ENCODE data around the gene PML.

DNA sequence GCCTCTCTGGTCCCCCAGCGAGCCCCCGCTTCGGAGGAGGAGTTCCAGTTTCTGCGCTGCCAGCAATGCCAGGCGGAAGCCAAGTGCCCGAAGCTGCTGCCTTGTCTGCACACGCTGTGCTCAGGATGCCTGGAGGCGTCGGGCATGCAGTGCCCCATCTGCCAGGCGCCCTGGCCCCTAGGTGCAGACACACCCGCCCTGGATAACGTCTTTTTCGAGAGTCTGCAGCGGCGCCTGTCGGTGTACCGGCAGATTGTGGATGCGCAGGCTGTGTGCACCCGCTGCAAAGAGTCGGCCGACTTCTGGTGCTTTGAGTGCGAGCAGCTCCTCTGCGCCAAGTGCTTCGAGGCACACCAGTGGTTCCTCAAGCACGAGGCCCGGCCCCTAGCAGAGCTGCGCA is 3.5 kb downstream of the PML start:
- TF ChIP-seq, protein P1, sequence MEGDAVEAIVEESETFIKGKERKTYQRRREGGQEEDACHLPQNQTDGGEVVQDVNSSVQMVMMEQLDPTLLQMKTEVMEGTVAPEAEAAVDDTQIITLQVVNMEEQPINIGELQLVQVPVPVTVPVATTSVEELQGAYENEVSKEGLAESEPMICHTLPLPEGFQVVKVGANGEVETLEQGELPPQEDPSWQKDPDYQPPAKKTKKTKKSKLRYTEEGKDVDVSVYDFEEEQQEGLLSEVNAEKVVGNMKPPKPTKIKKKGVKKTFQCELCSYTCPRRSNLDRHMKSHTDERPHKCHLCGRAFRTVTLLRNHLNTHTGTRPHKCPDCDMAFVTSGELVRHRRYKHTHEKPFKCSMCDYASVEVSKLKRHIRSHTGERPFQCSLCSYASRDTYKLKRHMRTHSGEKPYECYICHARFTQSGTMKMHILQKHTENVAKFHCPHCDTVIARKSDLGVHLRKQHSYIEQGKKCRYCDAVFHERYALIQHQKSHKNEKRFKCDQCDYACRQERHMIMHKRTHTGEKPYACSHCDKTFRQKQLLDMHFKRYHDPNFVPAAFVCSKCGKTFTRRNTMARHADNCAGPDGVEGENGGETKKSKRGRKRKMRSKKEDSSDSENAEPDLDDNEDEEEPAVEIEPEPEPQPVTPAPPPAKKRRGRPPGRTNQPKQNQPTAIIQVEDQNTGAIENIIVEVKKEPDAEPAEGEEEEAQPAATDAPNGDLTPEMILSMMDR (IDR thresholded peaks at IDR 0.05) = no peak
- no peak for TF ChIP-seq POLR2A (IDR thresholded peaks at IDR 0.05)
- no peak for TF ChIP-seq EP300 (IDR thresholded peaks at IDR 0.05)

Measured in tibial nerve (tissue), 4 donors.